CD4-positive, alpha-beta memory T cell (primary cell): ENCODE measurements around the gene CHRM2. TPM values are rescaled to one million over a fixed set of nuclear protein-coding genes. Genes with fewer than 3 reads are reported as not detected.

Experiments
- CTCF ChIA-PET: fragments of 350-600 bp; sonication (Branson Sonifier 250); formaldehyde crosslinking; loops from one replicate; lab custom pipeline; 2021; ENCODE audit warnings: inconsistent platforms; ENCODE audit not compliant: partially characterized antibody; lab: Charles Lee
- POLR2A ChIA-PET: fragments of 350-600 bp; sonication (Branson Sonifier 250); formaldehyde crosslinking; loops from one replicate; lab custom pipeline; 2021; ENCODE audit not compliant: partially characterized antibody; lab: Charles Lee
- DNase-seq, 5 donors: peaks; one replicate each; pipeline versions ENCODE4 v3.0.0 to v3.0.0-alpha.2; 2020 to 2022; ENCODE audit warnings: mixed read lengths in 1 of 5
- H3K27ac ChIP-seq: one replicate; pipeline ENCODE4 v1.7.0; 2013; ENCODE audit warnings: low read depth, low read length
- H3K27me3 ChIP-seq: 2 replicates; pipeline ENCODE4 v1.7.0; 2013; ENCODE audit warnings: mild to moderate bottlenecking, low read length, moderate library complexity; ENCODE audit not compliant: insufficient read depth
- H3K36me3 ChIP-seq: 2 replicates; pipeline ENCODE4 v1.7.0; 2013; ENCODE audit warnings: mild to moderate bottlenecking, low read length, moderate library complexity; ENCODE audit not compliant: insufficient read depth
- H3K4me1 ChIP-seq: 2 replicates; pipeline ENCODE4 v1.7.0; 2013; ENCODE audit warnings: mild to moderate bottlenecking, low read length, moderate library complexity; ENCODE audit not compliant: insufficient read depth
- H3K4me3 ChIP-seq, 2 donors: one replicate each; pipeline ENCODE4 v1.7.0; 2013; ENCODE audit warnings: low read length in 2 of 2, mild to moderate bottlenecking in 1 of 2
- H3K9me3 ChIP-seq, 2 donors: one replicate each; pipeline ENCODE4 v1.7.0; 2013; ENCODE audit warnings: low read length in 2 of 2, control low read depth in 1 of 2; ENCODE audit not compliant: control insufficient read depth in 1 of 2
- H3K27ac Mint-ChIP-seq, 7 donors: one replicate each; pipeline ENCODE4 v1.8.0; 2020 to 2021; ENCODE audit warnings: mixed read lengths in 7 of 7, mild to moderate bottlenecking in 6 of 7, inconsistent platforms in 3 of 7, moderate library complexity in 3 of 7
- H3K27me3 Mint-ChIP-seq, 2 donors: one replicate each; pipeline ENCODE4 v1.8.0; 2020 to 2021; ENCODE audit warnings: mixed read lengths in 2 of 2
- H3K36me3 Mint-ChIP-seq, 2 donors: one replicate each; pipeline ENCODE4 v1.8.0; 2020 to 2021; ENCODE audit warnings: mixed read lengths in 2 of 2, inconsistent platforms in 1 of 2, mild to moderate bottlenecking in 1 of 2
- H3K4me1 Mint-ChIP-seq, 4 donors: one replicate each; pipeline ENCODE4 v1.8.0; 2020 to 2021; ENCODE audit warnings: mixed read lengths in 4 of 4, mild to moderate bottlenecking in 1 of 4
- H3K4me3 Mint-ChIP-seq, 8 donors: one replicate each; pipeline ENCODE4 v1.8.0; 2020 to 2021; ENCODE audit warnings: mixed read lengths in 8 of 8, mild to moderate bottlenecking in 7 of 8, moderate library complexity in 6 of 8, inconsistent platforms in 3 of 8
- H3K9me3 Mint-ChIP-seq, 8 donors: one replicate each; pipeline ENCODE4 v1.8.0; 2020 to 2021; ENCODE audit warnings: mixed read lengths in 8 of 8, mild to moderate bottlenecking in 5 of 8, inconsistent platforms in 3 of 8, moderate library complexity in 1 of 8
- intact Hi-C: fragments of 100-400 bp; cut with micrococcal nuclease; formaldehyde crosslinking; loops from one replicate; pipeline ENCODE4 v1.15.1; 2023
- polyA plus RNA-seq, 2 donors: library from polyadenylated mRNA; unstranded; fragments of 300-500 nt; fragmentation: Illumina TruSeq; gene quantifications; one replicate each; pipeline ENCODE4 v1.2.3, GENCODE V29; 2021
- total RNA-seq, 2 experiments: library from RNA; stranded (reverse); gene quantifications; one replicate each; pipeline ENCODE4 v1.2.3, GENCODE V29; 2021

The CHRM2 gene
- total and polyA plus RNA-seq, 4 experiments from 2014 or later: not detected

- H3K4me1 Mint-ChIP-seq: no peaks in the 10 kb centered on the region
- CTCF ChIA-PET: no interaction called here
Measured at GRCh38 chr7:136877509-136877908, 9.1 kb downstream of the CHRM2 start.

GRCh38 chr7:136877990-136878389, 9.5 kb downstream of the CHRM2 start:
- Mint-ChIP-seq H3K4me3 (no peak overlapping the region), H3K27me3 (no peaks in the 10 kb centered on the region), H3K4me1 (no peaks in the 10 kb centered on the region), H3K9me3 (peaks cover 0 to 4% (median 0%) of the 10 kb centered on the region in 8 donors), H3K27ac (no peak overlapping the region), H3K36me3 (no peaks in the 10 kb centered on the region)
- Histone ChIP-seq H3K27ac (no peak overlapping the region), H3K4me1 (no peaks in the 10 kb centered on the region), H3K9me3 (no peaks in the 10 kb centered on the region), H3K27me3 (no peaks in the 10 kb centered on the region), H3K4me3 (no peak overlapping the region), H3K36me3 (no peaks in the 10 kb centered on the region)
- intact Hi-C loops: no loop called here
- ChIA-PET POLR2A (no interaction called here), CTCF (no interaction called here)
- DNase-seq: no peak

More at GRCh38 chr7:136877509-136877908, 9.1 kb downstream of the CHRM2 start:
- POLR2A ChIA-PET: no interaction called here
- no peaks in the 10 kb centered on the region for H3K9me3 ChIP-seq
- no peak for DNase-seq
- no peaks in the 10 kb centered on the region for H3K36me3 Mint-ChIP-seq
- H3K4me1 ChIP-seq: no peaks in the 10 kb centered on the region
- no peak overlapping the region for H3K27ac Mint-ChIP-seq
- H3K4me3 Mint-ChIP-seq: no peak overlapping the region
- peaks cover 0 to under 1% of the 10 kb centered on the region in 2 donors for H3K27me3 Mint-ChIP-seq
- no peak overlapping the region for H3K27ac ChIP-seq
- no peaks in the 10 kb centered on the region for H3K27me3 ChIP-seq
- H3K4me3 ChIP-seq: no peak overlapping the region
- peaks cover 0 to 4% (median 0%) of the 10 kb centered on the region in 8 donors for H3K9me3 Mint-ChIP-seq
- H3K36me3 ChIP-seq: no peaks in the 10 kb centered on the region
- intact Hi-C loops: no loop called here

GRCh38 chr7:136878878-136879277, 10.4 kb downstream of the CHRM2 start:
- Mint-ChIP-seq H3K4me1 (no peaks in the 10 kb centered on the region), H3K9me3 (peaks cover 0 to 4% (median 0%) of the 10 kb centered on the region in 8 donors), H3K27ac (no peak overlapping the region), H3K36me3 (no peaks in the 10 kb centered on the region), H3K27me3 (no peaks in the 10 kb centered on the region), H3K4me3 (no peak overlapping the region)
- intact Hi-C loops: no loop called here
- Histone ChIP-seq H3K27me3 (no peaks in the 10 kb centered on the region), H3K4me3 (no peak overlapping the region), H3K36me3 (no peaks in the 10 kb centered on the region), H3K9me3 (no peaks in the 10 kb centered on the region), H3K27ac (no peak overlapping the region), H3K4me1 (no peaks in the 10 kb centered on the region)
- POLR2A ChIA-PET: no interaction called here
- CTCF ChIA-PET: no interaction called here
- no peak for DNase-seq

GRCh38 chr7:136883046-136883445, 14.6 kb downstream of the CHRM2 start:
- H3K36me3 Mint-ChIP-seq: no peaks in the 10 kb centered on the region
- POLR2A ChIA-PET: no interaction called here
- intact Hi-C loops: no loop called here

DNA sequence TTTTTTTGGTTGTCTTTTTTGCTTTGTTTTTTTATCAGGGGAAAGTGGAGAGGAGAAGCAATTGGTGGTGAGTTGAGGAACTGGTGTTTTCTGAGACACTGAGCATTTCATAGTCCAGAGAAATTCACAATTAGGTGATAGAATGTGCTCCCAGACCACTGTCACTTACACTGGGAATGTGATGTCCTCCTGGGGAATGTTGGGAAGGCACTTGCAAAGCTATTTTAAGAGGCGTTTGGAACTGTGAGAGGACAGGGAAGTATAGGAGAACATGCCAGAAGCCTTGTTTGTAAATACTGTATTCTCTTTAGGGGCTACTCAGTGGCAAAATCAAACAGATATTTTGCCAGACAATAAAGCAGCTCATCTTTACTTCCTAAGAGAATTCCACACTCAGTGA, 16.0 kb downstream of the CHRM2 start:
- no peak overlapping the region for H3K27ac ChIP-seq
- H3K9me3 ChIP-seq: no peaks in the 10 kb centered on the region
- no peaks in the 10 kb centered on the region for H3K27me3 ChIP-seq
- intact Hi-C loops: no loop called here
- no peaks in the 10 kb centered on the region for H3K36me3 Mint-ChIP-seq
- H3K27ac Mint-ChIP-seq: no peak overlapping the region
- no peaks in the 10 kb centered on the region for H3K36me3 ChIP-seq
- no peaks in the 10 kb centered on the region for H3K4me1 ChIP-seq
- H3K4me1 Mint-ChIP-seq: no peaks in the 10 kb centered on the region
- H3K4me3 ChIP-seq: no peak overlapping the region
- peaks cover 0 to 7% (median 4%) of the 10 kb centered on the region in 8 donors for H3K9me3 Mint-ChIP-seq
- ChIA-PET CTCF (interaction anchor here (0.7 kb wide), 1 partner anchor 38 kb away, joined by 3 read pairs; no protein-coding TSS in a partner anchor), POLR2A (no interaction called here)
- no peak overlapping the region for H3K4me3 Mint-ChIP-seq
- no peak for DNase-seq
- H3K27me3 Mint-ChIP-seq: no peaks in the 10 kb centered on the region

More at GRCh38 chr7:136883046-136883445, 14.6 kb downstream of the CHRM2 start:
- Mint-ChIP-seq H3K4me3 (no peak overlapping the region), H3K4me1 (no peaks in the 10 kb centered on the region), H3K27ac (no peak overlapping the region), H3K27me3 (no peaks in the 10 kb centered on the region), H3K9me3 (peaks cover 0 to 5% (median 0%) of the 10 kb centered on the region in 8 donors)
- H3K27ac ChIP-seq: no peak overlapping the region
- no peak overlapping the region for H3K4me3 ChIP-seq
- H3K4me1 ChIP-seq: no peaks in the 10 kb centered on the region
- no peaks in the 10 kb centered on the region for H3K27me3 ChIP-seq
- no peaks in the 10 kb centered on the region for H3K36me3 ChIP-seq
- no peaks in the 10 kb centered on the region for H3K9me3 ChIP-seq
- DNase-seq: no peak
- CTCF ChIA-PET: no interaction called here

DNA sequence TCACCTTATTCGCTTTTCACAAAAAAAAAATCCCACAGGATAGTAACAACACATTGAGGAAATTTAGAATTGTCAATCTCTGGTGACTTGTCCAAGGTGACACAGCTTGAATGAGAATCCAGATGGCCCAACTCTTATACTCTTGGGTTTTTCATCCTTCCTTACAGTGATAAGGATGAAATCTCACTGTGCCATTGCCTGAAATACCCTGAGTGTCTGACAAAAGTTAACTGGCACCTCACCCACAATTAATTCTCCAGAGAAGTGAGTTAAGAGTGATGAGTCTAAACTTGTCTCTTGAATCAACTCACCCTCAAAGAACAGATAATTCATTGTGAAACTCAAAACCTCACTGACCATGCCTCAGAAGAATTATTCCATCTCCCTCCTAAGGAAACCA, 18.9 kb downstream of the CHRM2 start:
- ChIA-PET CTCF (no interaction called here), POLR2A (no interaction called here)
- no peak for DNase-seq
- Histone ChIP-seq H3K27ac (no peak overlapping the region), H3K36me3 (no peaks in the 10 kb centered on the region), H3K9me3 (no peaks in the 10 kb centered on the region), H3K27me3 (no peaks in the 10 kb centered on the region), H3K4me3 (no peak overlapping the region), H3K4me1 (no peaks in the 10 kb centered on the region)
- no peaks in the 10 kb centered on the region for H3K4me1 Mint-ChIP-seq
- no peaks in the 10 kb centered on the region for H3K27me3 Mint-ChIP-seq
- no peaks in the 10 kb centered on the region for H3K36me3 Mint-ChIP-seq
- H3K27ac Mint-ChIP-seq: no peak overlapping the region
- intact Hi-C loops: no loop called here
- H3K4me3 Mint-ChIP-seq: no peak overlapping the region
- H3K9me3 Mint-ChIP-seq: peaks cover 0 to 12% (median 6%) of the 10 kb centered on the region in 8 donors

DNA sequence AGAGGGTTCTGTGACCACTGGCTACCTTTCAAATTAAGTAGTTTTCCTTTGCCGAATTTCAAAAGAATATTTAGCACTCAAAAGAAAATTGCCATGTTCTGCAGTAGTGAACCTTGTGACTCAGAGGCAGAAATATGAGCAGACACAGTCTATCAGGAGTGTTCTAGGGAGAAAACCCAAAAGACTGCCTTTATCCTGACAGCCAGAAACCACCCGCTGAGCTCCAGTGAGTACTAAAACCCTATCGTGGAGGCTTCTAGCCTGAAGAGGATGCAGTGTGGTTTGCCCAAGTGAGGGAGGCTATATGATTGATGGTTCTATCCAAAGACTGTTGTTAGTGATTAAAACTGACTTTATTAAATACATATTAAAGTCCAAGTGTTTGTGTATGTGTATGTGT, 21.9 kb downstream of the CHRM2 start:
- Mint-ChIP-seq H3K27ac (no peak overlapping the region), H3K4me1 (no peaks in the 10 kb centered on the region), H3K36me3 (no peaks in the 10 kb centered on the region), H3K4me3 (no peak overlapping the region), H3K9me3 (peaks cover 0 to 19% (median 8%) of the 10 kb centered on the region in 8 donors), H3K27me3 (no peaks in the 10 kb centered on the region)
- H3K4me3 ChIP-seq: no peak overlapping the region
- ChIA-PET POLR2A (no interaction called here), CTCF (no interaction called here)
- no peaks in the 10 kb centered on the region for H3K27me3 ChIP-seq
- H3K9me3 ChIP-seq: no peaks in the 10 kb centered on the region
- no peak for DNase-seq
- no peaks in the 10 kb centered on the region for H3K36me3 ChIP-seq
- intact Hi-C loops: no loop called here
- H3K4me1 ChIP-seq: no peaks in the 10 kb centered on the region
- H3K27ac ChIP-seq: no peak overlapping the region

GRCh38 chr7:136891850-136892249, 23.4 kb downstream of the CHRM2 start:
- H3K9me3 Mint-ChIP-seq: peaks cover 0 to 23% (median 6%) of the 10 kb centered on the region in 8 donors
- Histone ChIP-seq H3K4me1 (no peaks in the 10 kb centered on the region), H3K36me3 (no peaks in the 10 kb centered on the region), H3K4me3 (no peak overlapping the region), H3K27ac (no peak overlapping the region), H3K9me3 (no peaks in the 10 kb centered on the region), H3K27me3 (no peaks in the 10 kb centered on the region)
- H3K4me3 Mint-ChIP-seq: no peak overlapping the region
- no peaks in the 10 kb centered on the region for H3K27me3 Mint-ChIP-seq
- ChIA-PET POLR2A (no interaction called here), CTCF (no interaction called here)
- DNase-seq: no peak
- intact Hi-C loops: no loop called here
- H3K27ac Mint-ChIP-seq: no peak overlapping the region
- H3K36me3 Mint-ChIP-seq: no peaks in the 10 kb centered on the region
- no peaks in the 10 kb centered on the region for H3K4me1 Mint-ChIP-seq
